ENCODE results near the gene IL17C.
A peak's percentile ranks its signal among the peaks of the same experiment; 100 is the strongest.

The IL17C gene

DNA sequence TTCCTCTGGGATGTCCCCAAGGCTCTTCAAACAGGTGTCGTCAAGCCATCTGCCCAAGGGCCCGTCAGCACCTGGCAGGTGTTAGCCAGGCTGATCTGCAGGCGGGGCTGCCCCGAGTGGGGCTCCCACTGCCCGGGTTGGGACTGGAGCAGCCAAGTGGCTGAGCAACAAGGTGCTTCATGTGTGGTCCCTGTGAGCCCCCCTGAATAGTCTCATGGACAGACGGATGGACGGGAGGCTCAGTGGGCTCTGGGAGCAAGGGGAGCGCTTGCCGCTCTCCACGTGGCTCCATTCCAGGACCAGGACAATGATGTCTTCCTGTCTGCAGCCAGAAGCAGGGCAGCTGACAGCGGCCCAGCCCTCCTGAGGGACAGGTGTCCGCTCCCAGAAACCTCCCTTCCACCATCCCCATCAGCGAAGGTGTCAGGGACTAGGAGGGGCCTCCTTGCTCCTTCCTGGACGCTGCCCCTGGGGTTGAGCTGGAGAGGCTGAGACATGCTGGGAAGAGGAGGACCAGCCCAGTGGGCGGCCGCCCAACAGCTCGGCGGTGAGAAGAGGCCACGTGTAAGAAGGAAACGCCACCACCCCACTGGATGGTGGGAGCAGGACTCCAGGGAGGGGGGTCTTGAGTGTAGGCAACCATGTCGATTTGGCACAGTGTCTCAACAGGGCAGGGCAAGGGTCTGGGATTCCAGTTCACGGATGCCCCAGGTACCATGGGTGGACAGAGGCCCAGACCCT is 38.3 kb downstream of the IL17C start:
- ChIA-PET CTCF (interaction anchor here (1.8 kb wide), 1 partner anchor 12 kb away, joined by 6 read pairs; no protein-coding TSS in a partner anchor), POLR2A (no interaction called here)
- no peak for DNase-seq (ENCODE audit: low read depth, low spot score)
- TF ChIP-seq CTCF (IDR thresholded peaks at IDR 0.05; ENCODE audit: insufficient read depth, low read length, missing control alignments), result no peak
- H3K4me3 ChIP-seq (ENCODE audit: low read depth, low read length), result no peak overlapping the region

DNA sequence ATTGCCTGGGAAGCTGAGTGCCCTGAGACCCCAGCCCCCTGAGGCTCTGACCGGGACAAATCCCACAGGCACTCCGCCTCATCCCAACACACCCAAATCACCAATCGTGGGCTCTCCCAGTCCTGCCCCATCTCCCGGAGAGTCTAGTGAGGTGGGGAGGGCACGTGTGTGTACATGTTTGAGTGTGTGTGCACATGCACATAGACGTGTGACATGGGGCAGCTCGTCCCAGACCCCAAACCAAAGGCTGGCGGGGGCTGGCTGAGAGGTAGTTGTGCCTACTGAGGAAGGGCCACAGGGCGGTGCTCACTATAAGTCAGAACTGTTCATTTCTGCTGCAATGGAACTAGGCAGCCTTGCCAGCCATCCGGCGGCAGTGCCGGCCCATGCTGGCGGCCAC is 39.3 kb downstream of the IL17C start:
- POLR2A ChIA-PET, result no interaction called here

GRCh38 chr16:88678224-88678979 is 40.0 kb downstream of the IL17C start:
- POLR2A ChIA-PET, result no interaction called here
- DNase-seq (ENCODE audit: low read depth, low spot score), result no peak
- TF ChIP-seq CTCF (IDR thresholded peaks at IDR 0.05; ENCODE audit: insufficient read depth, low read length, missing control alignments), result no peak
- CTCF ChIA-PET, result interaction anchor here (1.0 kb wide), 1 partner anchor 11 kb away, joined by 3 read pairs; no protein-coding TSS in a partner anchor
- no peak overlapping the region for H3K4me3 ChIP-seq (ENCODE audit: low read depth, low read length)

More for the DNA sequence above, 39.3 kb downstream of the IL17C start:
- CTCF ChIA-PET, result interaction anchor here (1.0 kb wide), 1 partner anchor 11 kb away, joined by 3 read pairs; no protein-coding TSS in a partner anchor
- DNase-seq (ENCODE audit: low read depth, low spot score), result no peak
- no peak overlapping the region for H3K4me3 ChIP-seq (ENCODE audit: low read depth, low read length)
- TF ChIP-seq CTCF (IDR thresholded peaks at IDR 0.05; ENCODE audit: insufficient read depth, low read length, missing control alignments), result no peak

GRCh38 chr16:88680554-88681083 is 42.2 kb downstream of the IL17C start:
- DNase-seq (ENCODE audit: low read depth, low spot score), result no peak
- ChIA-PET CTCF (interaction anchor here (1.0 to 2.1 kb wide), 4 partner anchors 9 to 19 kb away, joined by 3 to 4 read pairs (median 4); no protein-coding TSS in a partner anchor), POLR2A (no interaction called here)
- TF ChIP-seq CTCF (IDR thresholded peaks at IDR 0.05; ENCODE audit: insufficient read depth, low read length, missing control alignments), result no peak
- no peak overlapping the region for H3K4me3 ChIP-seq (ENCODE audit: low read depth, low read length)

- ChIA-PET POLR2A (no interaction called here), CTCF (interaction anchor here (1.0 to 2.1 kb wide), 4 partner anchors 9 to 18 kb away, joined by 3 to 4 read pairs (median 4); no protein-coding TSS in a partner anchor)
- TF ChIP-seq CTCF (IDR thresholded peaks at IDR 0.05; ENCODE audit: insufficient read depth, low read length, missing control alignments), result peak; percentile 3
- no peak overlapping the region for H3K4me3 ChIP-seq (ENCODE audit: low read depth, low read length)
- no peak for DNase-seq (ENCODE audit: low read depth, low spot score)
Observed at GRCh38 chr16:88681084-88681680, 42.8 kb downstream of the IL17C start.

Measured in AG04449 (cell line).